HCT116 (cell line): Measurements from ENCODE around the gene SLC9A9. TPM values are rescaled to one million over a fixed set of nuclear protein-coding genes. Genes with fewer than 3 reads are reported as not detected.

Experiments
- ATAC-seq: fragments of 200-7000 bp; cut with Tn5 transposase; 2 replicates; pipeline ENCODE4 v1.9.1; 2020; ENCODE audit warnings: mild to moderate bottlenecking, moderate library complexity
- BruUV-seq: library from RNA; stranded (reverse); fragments of 400-500 nt; replicated peaks from 2 replicates; lab custom pipeline; 2021; lab: Mats Ljungman, UMichigan
- CTCF ChIA-PET: fragments of 300-600 bp; sonication (Branson Sonifier 250); formaldehyde crosslinking; loops from one replicate; lab custom pipeline; 2021; ENCODE audit warnings: antibody characterized with exemption; lab: Charles Lee
- POLR2A ChIA-PET: fragments of 300-600, 350-600 bp; sonication (Branson Sonifier 250); formaldehyde crosslinking; loops from one replicate; lab custom pipeline; 2021; ENCODE audit warnings: antibody characterized with exemption; lab: Charles Lee
- RAD21 ChIA-PET, 2 experiments: fragments of 300-600 bp; sonication (Branson Sonifier 250); formaldehyde crosslinking; loops; one replicate each; lab custom pipeline; 2023; ENCODE audit warnings: low total read pairs in 2 of 2; ENCODE audit not compliant: uncharacterized antibody in 2 of 2, unreplicated experiment in 2 of 2, low non-redundant PET in 1 of 2; lab: Charles Lee
- DNase-seq: peaks from one replicate; pipeline ENCODE4 v3.0.0-alpha.2; 2010; ENCODE audit warnings: low read depth, low spot score
- H2AFZ ChIP-seq: fragments of 200-600 bp; shearing (Covaris generic), sonication (generic); 2 replicates; pipeline ENCODE4 v1.6.1; 2017; ENCODE audit warnings: low read depth, mixed run types, mixed read lengths, antibody characterized with exemption, low read length; ENCODE audit not compliant: poor library complexity, severe bottlenecking
- H3K27ac ChIP-seq: 2 replicates; pipeline ENCODE4 v1.5.1; 2012; ENCODE audit warnings: low read depth, low read length
- H3K27me3 ChIP-seq: fragments of 200-600 bp; sonication (generic); 2 replicates; pipeline ENCODE4 v1.6.1; 2016; ENCODE audit warnings: mixed run types, low read length, mixed read lengths; ENCODE audit not compliant: insufficient read depth
- H3K36me3 ChIP-seq, 2 experiments: fragments of 200-500 bp in 1 of 2; fragments of 200-600 bp in 1 of 2; sonication (Bioruptor generic) in 1 of 2; sonication (generic) in 1 of 2; 2 replicates each; pipeline versions ENCODE4 v1.5.1 to v1.6.1; 2014 to 2016; ENCODE audit warnings: low read length in 2 of 2, inconsistent platforms in 1 of 2, mixed read lengths in 1 of 2, mixed run types in 1 of 2; ENCODE audit not compliant: insufficient read depth in 2 of 2, control insufficient read depth in 1 of 2
- H3K4me1 ChIP-seq, 2 experiments: fragments of 200-600 bp in 1 of 2; sonication (generic) in 1 of 2; 2 replicates each; pipeline versions ENCODE4 v1.5.1 to v1.6.1; 2012 to 2017; ENCODE audit warnings: low read length in 2 of 2, inconsistent platforms in 1 of 2, mild to moderate bottlenecking in 1 of 2, mixed read lengths in 1 of 2, mixed run types in 1 of 2, moderate library complexity in 1 of 2; ENCODE audit not compliant: insufficient read depth in 2 of 2, control insufficient read depth in 1 of 2
- H3K4me2 ChIP-seq: fragments of 200-600 bp; sonication (generic); 2 replicates; pipeline ENCODE4 v1.6.1; 2017; ENCODE audit warnings: mixed run types, low read length, mixed read lengths
- H3K4me3 ChIP-seq, 2 experiments: fragments of 200-600 bp in 1 of 2; sonication (generic) in 1 of 2; replicated peaks in 1 of 2; 2 replicates each; pipeline ENCODE4 v1.5.1; 2011 to 2016; ENCODE audit warnings: low read length in 2 of 2, control low read depth in 1 of 2, low read depth in 1 of 2, mild to moderate bottlenecking in 1 of 2, mixed read lengths in 1 of 2, mixed run types in 1 of 2
- H3K79me2 ChIP-seq: fragments of 200-600 bp; sonication (generic); 2 replicates; pipeline ENCODE4 v1.6.1; 2017; ENCODE audit warnings: mild to moderate bottlenecking, mixed run types, low read length, moderate library complexity, mixed read lengths; ENCODE audit not compliant: insufficient read depth
- H3K9ac ChIP-seq: fragments of 200-600 bp; sonication (generic); 2 replicates; pipeline ENCODE4 v1.6.1; 2016; ENCODE audit warnings: low read length, mixed read lengths
- H3K9me2 ChIP-seq: fragments of 200-600 bp; sonication (generic), shearing (Covaris generic); 2 replicates; pipeline ENCODE4 v1.6.1; 2017; ENCODE audit warnings: mixed run types, mild to moderate bottlenecking, moderate library complexity; ENCODE audit not compliant: insufficient read depth
- H3K9me3 ChIP-seq, 2 experiments: fragments of 200-500 bp in 1 of 2; fragments of 200-600 bp in 1 of 2; sonication (Bioruptor generic) in 1 of 2; sonication (generic) in 1 of 2; 2 replicates each; pipeline ENCODE4 v1.6.1; 2014 to 2017; ENCODE audit warnings: low read length in 2 of 2, mixed read lengths in 2 of 2, inconsistent platforms in 1 of 2, low read depth in 1 of 2, mild to moderate bottlenecking in 1 of 2, mixed run types in 1 of 2, moderate library complexity in 1 of 2; ENCODE audit not compliant: control insufficient read depth in 1 of 2, insufficient read depth in 1 of 2
- H4K20me1 ChIP-seq: fragments of 200-600 bp; sonication (generic), shearing (Covaris generic); 2 replicates; pipeline ENCODE4 v1.6.1; 2017; ENCODE audit warnings: mixed run types, mild to moderate bottlenecking, moderate library complexity; ENCODE audit not compliant: insufficient read depth
- CBX3 ChIP-seq: IDR thresholded peaks from 2 replicates; pipeline ENCODE4 v1.6.1; 2012; ENCODE audit warnings: low read depth
- CTCF ChIP-seq, 3 experiments: fragments of 200-600 bp in 1 of 3; sonication (generic) in 1 of 3; IDR thresholded peaks in 2 of 3; conservative IDR thresholded peaks in 1 of 3; 2 replicates each; pipeline ENCODE4 v1.5.1; 2012 to 2017; ENCODE audit warnings: low read depth in 2 of 3, low read length in 2 of 3, antibody characterized with exemption in 1 of 3, borderline replicate concordance in 1 of 3, control low read depth in 1 of 3, mild to moderate bottlenecking in 1 of 3, mixed read lengths in 1 of 3, mixed run types in 1 of 3, moderate library complexity in 1 of 3; ENCODE audit not compliant: insufficient read depth in 1 of 3
- ELF1 ChIP-seq: IDR thresholded peaks from 2 replicates; pipeline ENCODE4 v1.6.1; 2012; ENCODE audit warnings: low read depth, borderline replicate concordance
- EZH2 ChIP-seq: fragments of 200-600 bp; sonication (generic); IDR thresholded peaks from 2 replicates; pipeline ENCODE4 v1.6.1; 2017; ENCODE audit warnings: antibody characterized with exemption, mixed run types
- EZH2phosphoT487 ChIP-seq: fragments of 200-600 bp; IDR thresholded peaks from 2 replicates; pipeline ENCODE4 v1.6.1; 2018; ENCODE audit warnings: antibody characterized with exemption, borderline replicate concordance
- FOSL1 ChIP-seq: IDR thresholded peaks from 2 replicates; pipeline ENCODE4 v1.6.1; 2012; ENCODE audit warnings: low read depth
- POLR2A ChIP-seq: IDR thresholded peaks from 2 replicates; pipeline ENCODE4 v1.7.0; 2011; ENCODE audit warnings: borderline replicate concordance; ENCODE audit not compliant: insufficient read depth, insufficient read length; ENCODE audit errors: extremely low read depth
- POLR2AphosphoS5 ChIP-seq: IDR thresholded peaks from 2 replicates; pipeline ENCODE4 v1.6.1; 2011; ENCODE audit warnings: mild to moderate bottlenecking, low read depth, low read length, moderate library complexity
- RAD21 ChIP-seq: IDR thresholded peaks from 2 replicates; pipeline ENCODE4 v1.6.1; 2012; ENCODE audit warnings: low read depth, mild to moderate bottlenecking
- SIN3A ChIP-seq: IDR thresholded peaks from 2 replicates; pipeline ENCODE4 v1.6.1; 2012; ENCODE audit warnings: low read depth
- SRF ChIP-seq: IDR thresholded peaks from 2 replicates; pipeline ENCODE4 v1.6.1; 2012; ENCODE audit warnings: low read depth
- TCF7L2 ChIP-seq: IDR thresholded peaks from 2 replicates; pipeline ENCODE4 v1.7.0; 2011; ENCODE audit warnings: borderline replicate concordance, inconsistent platforms; ENCODE audit not compliant: insufficient read depth, insufficient read length; ENCODE audit errors: extremely low read depth
- YY1 ChIP-seq: IDR thresholded peaks from 2 replicates; pipeline ENCODE4 v1.6.1; 2011; ENCODE audit warnings: low read length, low read depth, moderate library complexity, mild to moderate bottlenecking; ENCODE audit not compliant: insufficient replicate concordance; ENCODE audit errors: extremely low read depth
- ZBTB33 ChIP-seq: IDR thresholded peaks from 2 replicates; pipeline ENCODE4 v1.6.1; 2011; ENCODE audit warnings: mild to moderate bottlenecking, low read length, moderate library complexity; ENCODE audit not compliant: insufficient replicate concordance; ENCODE audit errors: extremely low read depth
- ZFX ChIP-seq: fragments of 450-650 bp; IDR thresholded peaks from 2 replicates; pipeline ENCODE4 v1.6.1; 2017
- ZNF274 ChIP-seq: fragments of 200-500 bp; sonication (Bioruptor generic); IDR thresholded peaks from 2 replicates; pipeline ENCODE4 v1.6.1; 2014; ENCODE audit warnings: mild to moderate bottlenecking, low read depth, low read length, inconsistent platforms
- intact Hi-C: fragments of 100-400 bp; cut with micrococcal nuclease; formaldehyde crosslinking; loops from 2 replicates; pipeline ENCODE4 v1.10.0; 2022
- total RNA-seq: library from RNA; stranded (reverse); gene quantifications from one replicate; pipeline ENCODE4 v1.2.1, GENCODE V29; 2021; ENCODE audit not compliant: unreplicated experiment
- TF ChIP-seq, protein P1 (sequence below): IDR thresholded peaks from 2 replicates; pipeline ENCODE4 v1.6.1; 2012
- TF ChIP-seq, protein P2 (sequence below): IDR thresholded peaks from 2 replicates; pipeline ENCODE4 v1.6.1; 2012; ENCODE audit warnings: low read depth
- TF ChIP-seq, protein P3 (sequence below): IDR thresholded peaks from 2 replicates; pipeline ENCODE4 v1.6.1; 2012

Gene SLC9A9
- total RNA-seq, 1 experiment from 2014 or later = 0.20 TPM

GRCh38 chr3:143367171-143367570 is 481.1 kb downstream of the SLC9A9 start:
- BruUV-seq = no TSS peak
- POLR2A ChIA-PET = no interaction called here
- no peak overlapping the region for H2AFZ ChIP-seq
- no peak overlapping the region for H3K4me2 ChIP-seq
- intact Hi-C loops = no loop called here
- TF ChIP-seq YY1 = no peak
- TF ChIP-seq, protein P1, sequence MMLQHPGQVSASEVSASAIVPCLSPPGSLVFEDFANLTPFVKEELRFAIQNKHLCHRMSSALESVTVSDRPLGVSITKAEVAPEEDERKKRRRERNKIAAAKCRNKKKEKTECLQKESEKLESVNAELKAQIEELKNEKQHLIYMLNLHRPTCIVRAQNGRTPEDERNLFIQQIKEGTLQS = no peak
- no peak for TF ChIP-seq RAD21
- TF ChIP-seq, protein P2, sequence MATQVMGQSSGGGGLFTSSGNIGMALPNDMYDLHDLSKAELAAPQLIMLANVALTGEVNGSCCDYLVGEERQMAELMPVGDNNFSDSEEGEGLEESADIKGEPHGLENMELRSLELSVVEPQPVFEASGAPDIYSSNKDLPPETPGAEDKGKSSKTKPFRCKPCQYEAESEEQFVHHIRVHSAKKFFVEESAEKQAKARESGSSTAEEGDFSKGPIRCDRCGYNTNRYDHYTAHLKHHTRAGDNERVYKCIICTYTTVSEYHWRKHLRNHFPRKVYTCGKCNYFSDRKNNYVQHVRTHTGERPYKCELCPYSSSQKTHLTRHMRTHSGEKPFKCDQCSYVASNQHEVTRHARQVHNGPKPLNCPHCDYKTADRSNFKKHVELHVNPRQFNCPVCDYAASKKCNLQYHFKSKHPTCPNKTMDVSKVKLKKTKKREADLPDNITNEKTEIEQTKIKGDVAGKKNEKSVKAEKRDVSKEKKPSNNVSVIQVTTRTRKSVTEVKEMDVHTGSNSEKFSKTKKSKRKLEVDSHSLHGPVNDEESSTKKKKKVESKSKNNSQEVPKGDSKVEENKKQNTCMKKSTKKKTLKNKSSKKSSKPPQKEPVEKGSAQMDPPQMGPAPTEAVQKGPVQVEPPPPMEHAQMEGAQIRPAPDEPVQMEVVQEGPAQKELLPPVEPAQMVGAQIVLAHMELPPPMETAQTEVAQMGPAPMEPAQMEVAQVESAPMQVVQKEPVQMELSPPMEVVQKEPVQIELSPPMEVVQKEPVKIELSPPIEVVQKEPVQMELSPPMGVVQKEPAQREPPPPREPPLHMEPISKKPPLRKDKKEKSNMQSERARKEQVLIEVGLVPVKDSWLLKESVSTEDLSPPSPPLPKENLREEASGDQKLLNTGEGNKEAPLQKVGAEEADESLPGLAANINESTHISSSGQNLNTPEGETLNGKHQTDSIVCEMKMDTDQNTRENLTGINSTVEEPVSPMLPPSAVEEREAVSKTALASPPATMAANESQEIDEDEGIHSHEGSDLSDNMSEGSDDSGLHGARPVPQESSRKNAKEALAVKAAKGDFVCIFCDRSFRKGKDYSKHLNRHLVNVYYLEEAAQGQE = no peak
- TF ChIP-seq, protein P3, sequence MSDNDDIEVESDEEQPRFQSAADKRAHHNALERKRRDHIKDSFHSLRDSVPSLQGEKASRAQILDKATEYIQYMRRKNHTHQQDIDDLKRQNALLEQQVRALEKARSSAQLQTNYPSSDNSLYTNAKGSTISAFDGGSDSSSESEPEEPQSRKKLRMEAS = no peak
- no peak for TF ChIP-seq CTCF (IDR thresholded peaks at IDR 0.05 in 2 of 3, conservative IDR thresholded peaks at IDR 0.05 in 1 of 3; ENCODE audit: borderline replicate concordance in 1 of 3, insufficient read depth in 1 of 3, low read depth in 2 of 3, low read length in 2 of 3)
- TF ChIP-seq ZBTB33 = no peak
- no peak for TF ChIP-seq SIN3A
- no peak for TF ChIP-seq FOSL1
- no peak for TF ChIP-seq ELF1
- no peak for TF ChIP-seq ZFX
- no peak for TF ChIP-seq TCF7L2
- no peak for TF ChIP-seq ZNF274
- TF ChIP-seq SRF = no peak
- no peak for TF ChIP-seq CBX3
- no peak for TF ChIP-seq POLR2A
- TF ChIP-seq EZH2 = no peak
- no peak for TF ChIP-seq EZH2phosphoT487
- no peak for TF ChIP-seq POLR2AphosphoS5
- TF ChIP-seq, all 23 proteins: peak for 0
- Histone ChIP-seq H3K9ac (no peak overlapping the region), H3K36me3 (no peaks in the 10 kb centered on the region), H4K20me1 (no peaks in the 10 kb centered on the region), H3K27ac (no peak overlapping the region), H3K79me2 (no peaks in the 10 kb centered on the region), H3K9me3 (no peaks in the 10 kb centered on the region), H3K4me1 (no peaks in the 10 kb centered on the region), H3K4me3 (no peak overlapping the region), H3K9me2 (no peaks in the 10 kb centered on the region), H3K27me3 (0 out of 2 replicates have a peak, but pooled peaks cover 5% of the 10 kb centered on the region)
- CTCF ChIA-PET = no interaction called here
- ATAC-seq (no peak), DNase-seq (no peak)
- RAD21 ChIA-PET = no interaction called here
